ENCODE data around the gene DCC. TPM values are rescaled to one million over a fixed set of nuclear protein-coding genes. Genes with fewer than 3 reads are reported as not detected.

The DCC gene
- total and polyA plus RNA-seq, 2 of the 8 experiments (the other 6 are each of a cell fraction or from before 2014, with no cell fraction given) = 0.14 to 1.4 TPM

DNA sequence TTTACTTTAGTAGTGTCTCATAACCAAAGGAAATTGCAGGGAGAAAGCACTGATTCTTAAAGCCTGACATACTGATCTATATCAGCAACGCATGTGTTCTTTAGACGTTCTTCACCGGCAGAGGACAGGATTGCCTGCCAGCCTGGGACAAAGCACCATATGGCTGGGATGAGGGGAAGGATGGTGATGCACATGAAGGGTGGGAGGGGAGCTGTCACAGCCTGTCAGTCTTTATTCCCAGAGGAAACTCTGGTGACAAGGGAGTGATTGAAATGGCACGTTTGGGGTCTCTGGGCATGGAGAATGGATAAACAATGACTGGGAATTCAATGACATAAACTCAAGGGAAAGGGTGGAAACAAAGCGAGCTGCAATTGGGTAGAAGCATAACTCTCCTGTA is 808.1 kb downstream of the DCC start:
- no peak overlapping the region for H2BK120ac ChIP-seq (replicated peaks; ENCODE audit: low read depth, low read length)
- CTCF ChIA-PET (ENCODE audit: partially characterized antibody) = interaction anchor here (1.8 kb wide), 1 partner anchor 10 kb away, joined by 4 read pairs; no protein-coding TSS in a partner anchor
- no peak overlapping the region for H2BK15ac ChIP-seq (ENCODE audit: low read length)
- no peak overlapping the region for H3K4me2 ChIP-seq (ENCODE audit: insufficient read depth in 1 of 2, low read depth in 2 of 2, low read length in 2 of 2)
- FAIRE-seq (no peak), DNase-seq (ENCODE audit: low read depth in 1 of 2, low spot score in 2 of 2) (no peak)
- no peak overlapping the region for H4K8ac ChIP-seq (ENCODE audit: extremely low read depth, insufficient read depth, low read length)
- POLR2A ChIA-PET (ENCODE audit: partially characterized antibody) = no interaction called here
- H3K14ac ChIP-seq (ENCODE audit: insufficient read length) = no peak overlapping the region
- H3K4me1 ChIP-seq (replicated peaks in 1 of 4; ENCODE audit: control insufficient read depth in 3 of 4, insufficient read depth in 4 of 4, low read length in 3 of 4) = no peaks in the 10 kb centered on the region
- H3K27me3 ChIP-seq (replicated peaks in 1 of 4; ENCODE audit: control insufficient read depth in 3 of 4, extremely low read depth in 1 of 4, insufficient read depth in 3 of 4, low read length in 3 of 4) = no peaks in the 10 kb centered on the region
- no peaks in the 10 kb centered on the region for H3K36me3 ChIP-seq (ENCODE audit: control insufficient read depth in 2 of 4, insufficient read depth in 4 of 4, low read length in 3 of 4)
- no peaks in the 10 kb centered on the region for H4K20me1 ChIP-seq (replicated peaks in 1 of 2; ENCODE audit: control insufficient read depth in 1 of 2, insufficient read depth in 2 of 2, low read length in 2 of 2)
- H2BK5ac ChIP-seq (ENCODE audit: low read depth, low read length) = no peak overlapping the region
- no peaks in the 10 kb centered on the region for H3K9me3 ChIP-seq (ENCODE audit: insufficient read depth in 2 of 2, low read depth in 1 of 2, low read length in 1 of 2)
- H2AFZ ChIP-seq (ENCODE audit: low read length) = no peak overlapping the region
- no peak overlapping the region for H2BK12ac ChIP-seq (ENCODE audit: low read depth, low read length)
- no peak overlapping the region for H3K56ac ChIP-seq (replicated peaks; ENCODE audit: insufficient read length, low read depth, low read length)
- H3K79me1 ChIP-seq (ENCODE audit: low read depth, low read length) = no peaks in the 10 kb centered on the region
- H3K9ac ChIP-seq (replicated peaks in 1 of 4; ENCODE audit: extremely low read depth in 1 of 4, low read depth in 3 of 4, low read length in 3 of 4) = no peak overlapping the region
- H3K79me2 ChIP-seq (ENCODE audit: control insufficient read depth in 1 of 2, insufficient read depth in 2 of 2, low read length in 2 of 2) = no peaks in the 10 kb centered on the region
- no peaks in the 10 kb centered on the region for H3K23me2 ChIP-seq (ENCODE audit: low read depth, low read length)
- no peak overlapping the region for H4K91ac ChIP-seq (replicated peaks; ENCODE audit: insufficient read length, low read length)
- no peak overlapping the region for H3K18ac ChIP-seq (ENCODE audit: extremely low read depth, low read length)
- no peak overlapping the region for H4K5ac ChIP-seq (ENCODE audit: insufficient read length, low read depth, low read length)
- H3K27ac ChIP-seq (ENCODE audit: low read depth, low read length) = no peak overlapping the region
- no peak overlapping the region for H2AK5ac ChIP-seq (ENCODE audit: low read depth, low read length)
- no peak overlapping the region for H2BK20ac ChIP-seq (ENCODE audit: low read length)
- no peak overlapping the region for H3K4me3 ChIP-seq (ENCODE audit: extremely low read depth in 1 of 4, insufficient read depth in 2 of 4, low read depth in 3 of 4, low read length in 4 of 4)
- H3K4ac ChIP-seq (replicated peaks; ENCODE audit: insufficient read length, low read depth, low read length) = no peak overlapping the region
- 91% methylated on average over 5 of the region's 5 CpGs; no CpG with 5 or more reads in 1 of the 2 experiments for WGBS, 2 experiments (ENCODE audit: extremely low coverage in 1 of 2, insufficient coverage in 1 of 2, insufficient read length in 1 of 2, insufficient replicate concordance in 2 of 2, low coverage in 1 of 2, low lambda C conversion rate in 2 of 2, missing lambda C conversion rate in 1 of 2)
- no peak for TF ChIP-seq HDAC6 (IDR thresholded peaks at IDR 0.05; ENCODE audit: low read depth, low read length)
- no peak for TF ChIP-seq YY1 (IDR thresholded peaks at IDR 0.05; ENCODE audit: low read depth, low read length)
- no peak for TF ChIP-seq RAD21 (IDR thresholded peaks at IDR 0.05 in 1 of 2, conservative IDR thresholded peaks at IDR 0.05 in 1 of 2; ENCODE audit: low read depth in 2 of 2, low read length in 2 of 2)
- H3K23ac ChIP-seq (ENCODE audit: insufficient read length) = no peak overlapping the region

Measured in H1 (cell line).